GM12892 (cell line): ENCODE data around the gene POLG2.

Source experiments
- POLR2A ChIP-seq: IDR thresholded peaks from 2 replicates; pipeline ENCODE4 v1.6.1; 2011; ENCODE audit warnings: low read depth, low read length, control low read depth
- POLR2AphosphoS5 ChIP-seq: IDR thresholded peaks from 2 replicates; pipeline ENCODE4 v1.6.1; 2011; ENCODE audit warnings: low read depth, low read length, control low read depth
- TAF1 ChIP-seq: IDR thresholded peaks from 2 replicates; pipeline ENCODE4 v1.6.1; 2011; ENCODE audit warnings: low read depth, mild to moderate bottlenecking, control low read depth, low read length, borderline replicate concordance

DNA sequence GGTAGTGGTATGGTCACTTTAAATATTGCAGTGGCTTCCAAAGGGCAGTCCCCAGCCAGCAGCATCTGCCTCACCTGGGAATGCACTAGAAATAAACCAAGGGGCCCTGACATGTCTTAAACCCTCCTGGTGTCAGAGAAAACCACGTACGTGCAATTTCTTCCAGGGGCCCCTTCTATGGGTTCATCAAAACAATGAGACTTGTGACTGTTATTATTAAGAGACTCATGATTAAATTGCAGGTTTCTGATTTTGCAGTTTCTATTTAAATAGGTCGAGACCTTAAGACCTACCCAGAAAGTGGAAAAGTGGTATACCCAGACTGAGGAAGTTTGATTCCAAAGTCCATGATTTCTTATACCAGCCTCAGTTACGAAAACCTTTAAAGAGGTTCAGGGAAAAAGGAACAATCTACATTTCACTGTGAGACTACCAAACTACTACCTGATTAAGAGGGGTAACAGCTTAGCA, 746 bp upstream of the POLG2 start:
- no peak for TF ChIP-seq POLR2AphosphoS5
- TF ChIP-seq POLR2A, result no peak; the same call in 1 of the 2 replicates
- TF ChIP-seq TAF1, result no peak
